ENCODE results near the gene PDZD2.

Gene PDZD2

GRCh38 chr5:31767335-31768031 lies 128.6 kb downstream of the PDZD2 start:
- Histone ChIP-seq H3K4me3 (ENCODE audit: low read depth, low read length) (no peak overlapping the region), H3K27me3 (replicated peaks) (no peaks in the 10 kb centered on the region), H3K36me3 (replicated peaks) (no peaks in the 10 kb centered on the region), H3K27ac (no peak overlapping the region)
- DNase-seq, result no peak
- TF ChIP-seq CTCF (IDR thresholded peaks at IDR 0.05; ENCODE audit: low read depth, low read length, missing control alignments), result no peak
- in situ Hi-C loops (cut with HindIII; ENCODE audit: low pct_ligation_motif_present, low sequenced_read_pairs), result no loop called here

DNA sequence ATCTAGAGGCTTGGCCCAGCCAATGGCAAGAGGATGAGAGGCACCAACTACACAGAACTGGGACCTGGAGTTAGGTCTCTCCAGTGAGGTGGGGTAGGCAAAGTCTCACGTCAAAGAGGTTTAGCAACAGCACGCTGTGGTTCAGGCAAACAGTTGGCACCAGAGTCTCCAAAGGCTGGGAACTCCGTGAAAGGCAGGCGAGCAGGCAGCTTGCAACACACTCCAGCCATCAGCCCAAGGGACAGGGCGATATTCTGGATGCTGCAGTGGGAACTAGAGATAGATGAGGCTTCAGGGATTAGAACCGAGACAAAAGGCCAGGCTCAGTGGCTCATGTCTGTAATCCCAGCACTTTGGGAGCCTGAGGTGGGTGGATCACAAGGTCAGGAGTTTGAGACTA lies 129.1 kb downstream of the PDZD2 start:
- H3K36me3 ChIP-seq (replicated peaks), result no peaks in the 10 kb centered on the region
- H3K4me3 ChIP-seq (ENCODE audit: low read depth, low read length), result no peak overlapping the region
- H3K27me3 ChIP-seq (replicated peaks), result no peaks in the 10 kb centered on the region
- DNase-seq, result no peak
- in situ Hi-C loops (cut with HindIII; ENCODE audit: low pct_ligation_motif_present, low sequenced_read_pairs), result no loop called here
- H3K27ac ChIP-seq, result no peak overlapping the region
- no peak for TF ChIP-seq CTCF (IDR thresholded peaks at IDR 0.05; ENCODE audit: low read depth, low read length, missing control alignments)

- no peak for DNase-seq
- in situ Hi-C loops (cut with HindIII; ENCODE audit: low pct_ligation_motif_present, low sequenced_read_pairs), result no loop called here
- no peak overlapping the region for H3K4me3 ChIP-seq (ENCODE audit: low read depth, low read length)
- no peaks in the 10 kb centered on the region for H3K36me3 ChIP-seq (replicated peaks)
- no peaks in the 10 kb centered on the region for H3K27me3 ChIP-seq (replicated peaks)
- H3K27ac ChIP-seq, result no peak overlapping the region
- TF ChIP-seq CTCF (IDR thresholded peaks at IDR 0.05; ENCODE audit: low read depth, low read length, missing control alignments), result no peak
Measured at GRCh38 chr5:31768784-31769183, 129.9 kb downstream of the PDZD2 start.

DNA sequence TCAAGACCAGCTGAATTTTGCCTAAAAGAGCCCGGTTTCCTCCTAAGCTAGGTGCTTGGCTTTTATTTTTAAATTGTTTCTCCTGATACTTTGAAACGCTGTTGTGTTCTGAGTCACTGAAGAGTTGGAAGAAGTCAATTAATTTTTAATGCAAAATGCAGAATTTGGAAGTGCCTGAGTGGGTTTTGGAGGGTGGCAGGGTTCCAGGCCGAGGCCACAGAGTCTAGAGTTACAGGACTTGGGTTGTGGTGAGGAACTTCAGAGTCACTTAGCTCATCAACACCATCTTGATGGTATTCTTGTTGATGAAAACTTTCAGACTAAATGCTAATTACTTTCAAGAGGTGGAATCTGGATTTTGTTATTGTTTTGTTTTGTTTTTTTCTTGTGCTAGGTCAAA lies 130.6 kb downstream of the PDZD2 start:
- Histone ChIP-seq H3K27ac (no peak overlapping the region), H3K27me3 (replicated peaks) (no peaks in the 10 kb centered on the region), H3K4me3 (ENCODE audit: low read depth, low read length) (no peak overlapping the region), H3K36me3 (replicated peaks) (no peaks in the 10 kb centered on the region)
- TF ChIP-seq CTCF (IDR thresholded peaks at IDR 0.05; ENCODE audit: low read depth, low read length, missing control alignments), result no peak
- in situ Hi-C loops (cut with HindIII; ENCODE audit: low pct_ligation_motif_present, low sequenced_read_pairs), result no loop called here
- no peak for DNase-seq

DNA sequence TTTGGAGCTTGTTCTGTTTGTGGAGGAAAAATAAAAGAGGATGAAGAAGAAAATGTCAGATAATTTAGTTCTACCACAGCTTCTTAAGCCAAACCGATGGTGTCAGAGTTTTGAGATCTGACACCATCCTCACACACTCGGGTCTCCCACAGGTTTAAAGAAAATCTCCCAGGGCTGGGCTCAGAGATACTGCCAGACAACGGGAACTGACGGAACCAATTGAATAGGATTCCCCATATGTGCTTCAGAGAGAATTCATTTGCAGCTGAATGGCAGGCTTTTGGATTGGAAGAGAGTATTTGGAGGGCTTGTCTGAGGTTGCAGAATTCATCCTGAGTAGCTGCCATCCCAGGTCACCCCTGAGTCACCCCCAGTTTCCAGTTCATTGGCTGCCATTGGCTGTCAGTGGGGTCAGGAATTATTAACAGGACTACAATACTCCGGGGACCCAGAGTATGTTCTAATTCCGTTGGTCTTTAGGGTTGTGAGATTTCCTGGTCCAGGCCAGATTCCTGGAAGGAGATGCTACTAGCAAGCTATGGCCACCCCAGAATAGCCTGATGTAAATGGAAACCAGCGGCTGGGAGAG lies 131.3 kb downstream of the PDZD2 start:
- H3K4me3 ChIP-seq (ENCODE audit: low read depth, low read length), result no peak overlapping the region
- no peak overlapping the region for H3K27ac ChIP-seq
- in situ Hi-C loops (cut with HindIII; ENCODE audit: low pct_ligation_motif_present, low sequenced_read_pairs), result no loop called here
- no peaks in the 10 kb centered on the region for H3K27me3 ChIP-seq (replicated peaks)
- H3K36me3 ChIP-seq (replicated peaks), result no peaks in the 10 kb centered on the region
- no peak for TF ChIP-seq CTCF (IDR thresholded peaks at IDR 0.05; ENCODE audit: low read depth, low read length, missing control alignments)
- DNase-seq, result no peak

DNA sequence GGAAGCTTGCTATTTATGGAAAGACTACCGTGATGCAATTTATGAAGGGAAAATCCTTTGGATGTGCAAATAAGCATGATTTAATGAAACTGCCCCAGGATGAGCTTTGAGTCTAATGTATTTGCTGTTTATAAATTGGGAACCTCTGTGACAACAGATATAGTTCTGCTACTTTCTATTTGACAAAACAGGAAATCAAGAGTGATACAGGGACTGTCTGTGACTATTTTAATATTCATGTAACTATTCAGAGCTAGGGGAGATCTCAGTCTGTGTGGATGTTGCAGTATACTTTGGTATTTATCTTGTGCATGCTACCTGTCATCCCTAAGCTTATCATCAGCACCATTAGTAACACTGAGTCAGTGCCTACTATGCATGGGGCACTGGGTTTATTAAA lies 132.1 kb downstream of the PDZD2 start:
- Histone ChIP-seq H3K27ac (no peak overlapping the region), H3K36me3 (replicated peaks) (no peaks in the 10 kb centered on the region), H3K4me3 (ENCODE audit: low read depth, low read length) (no peak overlapping the region), H3K27me3 (replicated peaks) (no peaks in the 10 kb centered on the region)
- no peak for DNase-seq
- TF ChIP-seq CTCF (IDR thresholded peaks at IDR 0.05; ENCODE audit: low read depth, low read length, missing control alignments), result no peak
- in situ Hi-C loops (cut with HindIII; ENCODE audit: low pct_ligation_motif_present, low sequenced_read_pairs), result no loop called here

All from brain microvascular endothelial cell (primary cell).